Endothelial cell of umbilical vein (primary cell): Measurements from ENCODE around the gene NUCKS1.

ENCODE experiments used
- CTCF ChIP-seq, 2 donors: IDR thresholded peaks; 1 replicate in 1 of 2; 2 replicates in 1 of 2; pipeline ENCODE4 v1.5.1; 2011; ENCODE audit warnings: low read length in 2 of 2, mild to moderate bottlenecking in 2 of 2, moderate library complexity in 2 of 2, control low read depth in 1 of 2, inconsistent platforms in 1 of 2, low read depth in 1 of 2; ENCODE audit not compliant: insufficient read depth in 1 of 2; ENCODE audit errors: extremely low read depth in 1 of 2
- EZH2 ChIP-seq: IDR thresholded peaks from 2 replicates; pipeline ENCODE4 v1.6.1; 2012; ENCODE audit warnings: borderline replicate concordance, low read depth, mild to moderate bottlenecking, moderate library complexity, low read length, inconsistent platforms; ENCODE audit not compliant: severe bottlenecking
- JUN ChIP-seq: IDR thresholded peaks from 2 replicates; pipeline ENCODE4 v1.6.1; 2011; ENCODE audit warnings: borderline replicate concordance, low read depth; ENCODE audit not compliant: insufficient read length, insufficient read depth
- POLR2A ChIP-seq: IDR thresholded peaks from 2 replicates; pipeline ENCODE4 v1.6.1; 2012; ENCODE audit warnings: low read depth, mild to moderate bottlenecking, control low read depth, low read length

DNA sequence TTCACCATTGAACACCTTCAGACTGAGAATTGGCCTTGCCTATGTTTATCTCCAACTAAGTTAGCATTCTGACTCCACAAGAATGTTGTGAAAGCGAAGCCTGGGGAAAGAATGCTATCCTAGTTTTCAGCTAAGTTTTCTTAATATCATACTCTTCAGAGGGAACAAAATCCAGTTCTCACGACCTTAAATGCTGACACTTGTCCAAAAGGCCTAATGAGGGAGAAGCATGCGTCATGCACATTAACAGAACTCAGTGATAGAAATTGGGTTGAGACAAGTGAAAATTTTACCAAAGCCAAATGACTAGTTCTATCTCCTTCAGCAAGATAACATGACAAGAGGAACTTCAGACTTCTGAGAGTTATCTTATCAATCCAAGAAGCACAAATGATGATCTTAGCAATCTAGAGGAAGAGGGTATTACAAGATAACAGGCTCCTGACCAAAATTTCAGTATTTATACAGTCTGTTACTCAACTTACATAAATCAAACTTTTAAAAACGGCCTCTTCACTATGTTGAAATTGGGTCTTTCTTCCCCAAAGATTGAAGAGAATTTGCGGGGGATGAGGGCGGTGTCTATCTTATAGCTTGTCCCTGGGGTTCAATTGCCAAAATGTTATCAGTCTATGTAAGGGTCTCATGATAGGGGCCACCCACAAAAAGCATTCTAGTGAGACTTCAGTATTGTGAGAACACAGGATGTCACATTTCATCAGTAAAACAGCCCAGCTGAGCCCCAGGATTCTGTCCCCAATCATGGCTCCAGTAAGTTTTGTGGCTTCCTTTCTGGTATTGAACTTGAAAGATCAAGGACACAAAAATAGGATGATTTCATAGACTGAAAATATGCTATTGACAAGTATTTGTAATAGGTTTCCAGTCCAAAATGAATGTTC lies 43.1 kb downstream of the NUCKS1 start:
- TF ChIP-seq CTCF (IDR thresholded peaks at IDR 0.05; ENCODE audit: extremely low read depth in 1 of 2, insufficient read depth in 1 of 2, low read depth in 1 of 2, low read length in 2 of 2) (no peak), EZH2 (no peak), JUN (no peak), POLR2A (no peak)
